GM15510 (cell line): ENCODE measurements around the gene ATP5F1B.

Experiments
- POLR2A ChIP-seq: IDR thresholded peaks from 3 replicates; pipeline ENCODE4 v1.6.1; 2011; ENCODE audit warnings: borderline replicate concordance; ENCODE audit not compliant: insufficient read length; ENCODE audit errors: extremely low read depth

Gene ATP5F1B

GRCh38 chr12:56645717-56646446 lies at the start of gene ATP5F1B:
ATP5F1B (minus strand) TSS chr12:56645984; CDS start chr12:56645963, 21 bp downstream.
- TF ChIP-seq POLR2A = peak; percentile 99

GRCh38 chr12:56694161-56694560 lies 48.4 kb upstream of the ATP5F1B start:
- no peak for TF ChIP-seq POLR2A

- TF ChIP-seq POLR2A = no peak
Measured at GRCh38 chr12:56688846-56689109, 43.0 kb upstream of the ATP5F1B start.

- TF ChIP-seq POLR2A = peak; percentile 89
Measured at GRCh38 chr12:56688129-56688845, 42.5 kb upstream of the ATP5F1B start, which contains the start of gene PTGES3. PTGES3 (minus strand) TSS chr12:56688284; CDS start chr12:56687999, 285 bp downstream.

GRCh38 chr12:56687223-56688128 lies 41.7 kb upstream of the ATP5F1B start:
- TF ChIP-seq POLR2A = peak; percentile 37

- no peak for TF ChIP-seq POLR2A
Measured at GRCh38 chr12:56684745-56685359, 39.1 kb upstream of the ATP5F1B start.

- TF ChIP-seq POLR2A = no peak
Measured at GRCh38 chr12:56682323-56682722, 36.5 kb upstream of the ATP5F1B start.

- TF ChIP-seq POLR2A = no peak
Measured at GRCh38 chr12:56679883-56680575, 34.2 kb upstream of the ATP5F1B start.

- no peak for TF ChIP-seq POLR2A
Measured at GRCh38 chr12:56678852-56679251, 33.1 kb upstream of the ATP5F1B start.

- TF ChIP-seq POLR2A = no peak
Measured at GRCh38 chr12:56677680-56678079, 31.9 kb upstream of the ATP5F1B start.

GRCh38 chr12:56676851-56677580 lies 31.2 kb upstream of the ATP5F1B start:
- no peak for TF ChIP-seq POLR2A

GRCh38 chr12:56671608-56672007 lies 25.8 kb upstream of the ATP5F1B start:
- no peak for TF ChIP-seq POLR2A

- TF ChIP-seq POLR2A = no peak
Measured at GRCh38 chr12:56670836-56671235, 25.1 kb upstream of the ATP5F1B start.

- no peak for TF ChIP-seq POLR2A
Measured at GRCh38 chr12:56668197-56668457, 22.3 kb upstream of the ATP5F1B start.

- TF ChIP-seq POLR2A = peak; percentile 23
Measured at GRCh38 chr12:56661979-56662638, 16.3 kb upstream of the ATP5F1B start.
